Measurements from ENCODE around the gene UQCRH. TPM values are rescaled to one million over a fixed set of nuclear protein-coding genes. Genes with fewer than 3 reads are reported as not detected.

The UQCRH gene
- total and polyA plus RNA-seq, 2 of the 8 experiments (the other 6 are each of a cell fraction or from before 2014, with no cell fraction given), result 626 to 1,112 TPM

DNA sequence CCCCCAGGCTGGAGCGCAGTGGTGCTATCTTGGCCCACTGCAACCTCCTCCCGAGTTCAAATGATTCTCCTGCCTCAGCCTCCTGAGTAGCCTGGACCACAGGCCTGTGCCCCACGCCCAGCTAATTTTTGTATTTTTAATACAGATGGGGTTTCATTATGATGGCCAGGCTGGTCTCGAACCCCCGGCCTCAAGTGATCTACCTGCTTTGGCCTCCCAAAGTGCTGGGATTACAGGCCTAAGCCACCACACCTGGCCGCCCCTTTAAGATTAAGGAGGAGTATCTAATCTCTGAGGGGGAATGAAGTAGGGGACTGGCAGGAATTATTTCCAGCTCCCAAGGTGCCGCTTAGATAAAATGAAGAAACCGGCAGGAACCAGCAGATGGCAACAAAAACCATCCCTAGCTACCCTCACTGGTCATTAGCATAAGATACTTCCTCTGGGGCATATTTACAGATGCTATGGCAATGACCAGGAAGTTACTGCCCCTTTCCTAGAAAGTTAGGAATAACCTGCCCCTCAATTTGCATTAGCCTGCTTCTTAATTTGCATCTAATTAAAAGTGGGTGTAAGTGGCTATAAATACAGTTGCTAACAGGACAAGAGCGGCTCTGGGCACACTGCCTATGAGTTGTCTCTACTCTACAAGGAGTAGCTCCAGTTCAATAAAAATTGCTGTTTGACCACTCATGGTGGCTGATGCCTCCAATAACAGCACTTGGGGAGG, 30.0 kb downstream of the UQCRH start:
- Histone ChIP-seq H3K36me3 (ENCODE audit: control insufficient read depth in 2 of 4, insufficient read depth in 4 of 4, low read length in 3 of 4) (no peaks in the 10 kb centered on the region), H4K20me1 (replicated peaks in 1 of 2; ENCODE audit: control insufficient read depth in 1 of 2, insufficient read depth in 2 of 2, low read length in 2 of 2) (no peaks in the 10 kb centered on the region), H3K9ac (replicated peaks in 1 of 4; ENCODE audit: extremely low read depth in 1 of 4, low read depth in 3 of 4, low read length in 3 of 4) (no peak overlapping the region), H3K27ac (ENCODE audit: low read depth, low read length) (no peak overlapping the region), H4K8ac (ENCODE audit: extremely low read depth, insufficient read depth, low read length) (no peak overlapping the region), H2AK5ac (ENCODE audit: low read depth, low read length) (no peak overlapping the region), H3K14ac (ENCODE audit: insufficient read length) (no peak overlapping the region), H2AFZ (ENCODE audit: low read length) (no peak overlapping the region), H3K18ac (ENCODE audit: extremely low read depth, low read length) (no peak overlapping the region), H3K4me3 (ENCODE audit: extremely low read depth in 1 of 4, insufficient read depth in 2 of 4, low read depth in 3 of 4, low read length in 4 of 4) (no peak overlapping the region), H3K27me3 (replicated peaks in 1 of 4; ENCODE audit: control insufficient read depth in 3 of 4, extremely low read depth in 1 of 4, insufficient read depth in 3 of 4, low read length in 3 of 4) (no peaks in the 10 kb centered on the region), H2BK12ac (ENCODE audit: low read depth, low read length) (peak overlapping the region; percentile 75; the same call in 1 of the 2 replicates), H3K23ac (ENCODE audit: insufficient read length) (no peak overlapping the region), H3K79me1 (ENCODE audit: low read depth, low read length) (no peaks in the 10 kb centered on the region), H3K9me3 (ENCODE audit: insufficient read depth in 2 of 2, low read depth in 1 of 2, low read length in 1 of 2) (no peaks in the 10 kb centered on the region), H4K91ac (replicated peaks; ENCODE audit: insufficient read length, low read length) (no peak overlapping the region), H3K4me2 (ENCODE audit: insufficient read depth in 1 of 2, low read depth in 2 of 2, low read length in 2 of 2) (no peak overlapping the region), H4K5ac (ENCODE audit: insufficient read length, low read depth, low read length) (no peak overlapping the region), H2BK5ac (ENCODE audit: low read depth, low read length) (0 out of 2 replicates have a peak overlapping the region, but pooled peaks have one; percentile 37), H3K23me2 (ENCODE audit: low read depth, low read length) (no peaks in the 10 kb centered on the region), H2BK120ac (replicated peaks; ENCODE audit: low read depth, low read length) (no peak overlapping the region), H3K79me2 (ENCODE audit: control insufficient read depth in 1 of 2, insufficient read depth in 2 of 2, low read length in 2 of 2) (no peaks in the 10 kb centered on the region), H3K56ac (replicated peaks; ENCODE audit: insufficient read length, low read depth, low read length) (no peak overlapping the region), H2BK20ac (ENCODE audit: low read length) (peak overlapping the region; percentile 34; the same call in 1 of the 2 replicates), H3K4ac (replicated peaks; ENCODE audit: insufficient read length, low read depth, low read length) (no peak overlapping the region), H3K4me1 (replicated peaks in 1 of 4; ENCODE audit: control insufficient read depth in 3 of 4, insufficient read depth in 4 of 4, low read length in 3 of 4) (peaks cover 0 to 3% (median 0%) of the 10 kb centered on the region in 4 experiments; a peak in 1 of 7 replicates), H2BK15ac (ENCODE audit: low read length) (peak overlapping the region; percentile 16; the same call in 1 of the 2 replicates)
- ChIA-PET CTCF (ENCODE audit: partially characterized antibody) (interaction anchor here (0.7 to 4.2 kb wide), 16 partner anchors 9 to 110 kb away, joined by 3 to 54 read pairs (median 4); partner anchors contain the start of genes LRRC41 and UQCRH), POLR2A (ENCODE audit: partially characterized antibody) (interaction anchor here (0.6 to 2.6 kb wide), 15 partner anchors 9 to 86 kb away, joined by 3 to 20 read pairs (median 5); partner anchors contain the start of genes LRRC41, RAD54L and UQCRH)
- TF ChIP-seq, protein P1, sequence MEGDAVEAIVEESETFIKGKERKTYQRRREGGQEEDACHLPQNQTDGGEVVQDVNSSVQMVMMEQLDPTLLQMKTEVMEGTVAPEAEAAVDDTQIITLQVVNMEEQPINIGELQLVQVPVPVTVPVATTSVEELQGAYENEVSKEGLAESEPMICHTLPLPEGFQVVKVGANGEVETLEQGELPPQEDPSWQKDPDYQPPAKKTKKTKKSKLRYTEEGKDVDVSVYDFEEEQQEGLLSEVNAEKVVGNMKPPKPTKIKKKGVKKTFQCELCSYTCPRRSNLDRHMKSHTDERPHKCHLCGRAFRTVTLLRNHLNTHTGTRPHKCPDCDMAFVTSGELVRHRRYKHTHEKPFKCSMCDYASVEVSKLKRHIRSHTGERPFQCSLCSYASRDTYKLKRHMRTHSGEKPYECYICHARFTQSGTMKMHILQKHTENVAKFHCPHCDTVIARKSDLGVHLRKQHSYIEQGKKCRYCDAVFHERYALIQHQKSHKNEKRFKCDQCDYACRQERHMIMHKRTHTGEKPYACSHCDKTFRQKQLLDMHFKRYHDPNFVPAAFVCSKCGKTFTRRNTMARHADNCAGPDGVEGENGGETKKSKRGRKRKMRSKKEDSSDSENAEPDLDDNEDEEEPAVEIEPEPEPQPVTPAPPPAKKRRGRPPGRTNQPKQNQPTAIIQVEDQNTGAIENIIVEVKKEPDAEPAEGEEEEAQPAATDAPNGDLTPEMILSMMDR (IDR thresholded peaks at IDR 0.05; ENCODE audit: control extremely low read depth in 1 of 3, insufficient read depth in 1 of 3, low read depth in 1 of 3, low read length in 3 of 3), result peak in 2 of 3 experiments; percentile 50 to 55; a peak in 3 of 4 replicates
- peak; percentile 56 to 65 for TF ChIP-seq RAD21 (IDR thresholded peaks at IDR 0.05 in 1 of 2, conservative IDR thresholded peaks at IDR 0.05 in 1 of 2; ENCODE audit: low read depth in 2 of 2, low read length in 2 of 2)
- TF ChIP-seq TBP (IDR thresholded peaks at IDR 0.05; ENCODE audit: low read depth, low read length), result no peak
- DNase-seq (ENCODE audit: low read depth in 1 of 2, low spot score in 2 of 2) (peak in 1 of 2 experiments; percentile 34), FAIRE-seq (peak; percentile 85)
- WGBS, 2 experiments (ENCODE audit: extremely low coverage in 1 of 2, insufficient coverage in 1 of 2, insufficient read length in 1 of 2, insufficient replicate concordance in 2 of 2, low coverage in 1 of 2, low lambda C conversion rate in 2 of 2, missing lambda C conversion rate in 1 of 2), result 70% methylated on average over 9 of the region's 9 CpGs; no CpG with 5 or more reads in 1 of the 2 experiments
